ENCODE data around the gene MAD2L1. TPM values are rescaled to one million over a fixed set of nuclear protein-coding genes. Genes with fewer than 3 reads are reported as not detected.
A peak's percentile ranks its signal among the peaks of the same experiment; 100 is the strongest.

Gene MAD2L1
- total RNA-seq, 1 donor: 36.5 TPM

DNA sequence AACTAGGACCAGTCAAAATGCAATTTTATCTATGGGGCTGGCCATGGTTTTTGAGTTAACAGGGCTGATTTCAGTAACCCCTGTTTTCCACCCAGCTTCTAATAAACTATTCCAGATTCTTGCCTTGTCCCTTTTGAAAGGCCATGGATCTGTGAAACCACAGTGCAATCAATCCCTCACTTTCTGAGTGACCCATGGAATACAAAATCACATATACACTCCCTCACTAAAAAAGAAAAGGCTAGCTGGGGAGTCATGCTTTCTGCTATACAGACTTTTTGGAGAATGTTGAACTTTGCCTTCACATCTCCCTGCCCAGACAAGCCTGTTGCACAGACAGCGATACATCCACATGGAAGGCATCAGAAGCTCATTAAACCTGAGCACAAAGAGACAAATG, 47.9 kb downstream of the MAD2L1 start:
- TF ChIP-seq, protein P1, sequence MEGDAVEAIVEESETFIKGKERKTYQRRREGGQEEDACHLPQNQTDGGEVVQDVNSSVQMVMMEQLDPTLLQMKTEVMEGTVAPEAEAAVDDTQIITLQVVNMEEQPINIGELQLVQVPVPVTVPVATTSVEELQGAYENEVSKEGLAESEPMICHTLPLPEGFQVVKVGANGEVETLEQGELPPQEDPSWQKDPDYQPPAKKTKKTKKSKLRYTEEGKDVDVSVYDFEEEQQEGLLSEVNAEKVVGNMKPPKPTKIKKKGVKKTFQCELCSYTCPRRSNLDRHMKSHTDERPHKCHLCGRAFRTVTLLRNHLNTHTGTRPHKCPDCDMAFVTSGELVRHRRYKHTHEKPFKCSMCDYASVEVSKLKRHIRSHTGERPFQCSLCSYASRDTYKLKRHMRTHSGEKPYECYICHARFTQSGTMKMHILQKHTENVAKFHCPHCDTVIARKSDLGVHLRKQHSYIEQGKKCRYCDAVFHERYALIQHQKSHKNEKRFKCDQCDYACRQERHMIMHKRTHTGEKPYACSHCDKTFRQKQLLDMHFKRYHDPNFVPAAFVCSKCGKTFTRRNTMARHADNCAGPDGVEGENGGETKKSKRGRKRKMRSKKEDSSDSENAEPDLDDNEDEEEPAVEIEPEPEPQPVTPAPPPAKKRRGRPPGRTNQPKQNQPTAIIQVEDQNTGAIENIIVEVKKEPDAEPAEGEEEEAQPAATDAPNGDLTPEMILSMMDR (IDR thresholded peaks at IDR 0.05; ENCODE audit: insufficient read depth, low read length): no peak
- no peak for DNase-seq (ENCODE audit: low read depth)
- no peak overlapping the region for H3K4me3 ChIP-seq (ENCODE audit: low read depth, low read length)

DNA sequence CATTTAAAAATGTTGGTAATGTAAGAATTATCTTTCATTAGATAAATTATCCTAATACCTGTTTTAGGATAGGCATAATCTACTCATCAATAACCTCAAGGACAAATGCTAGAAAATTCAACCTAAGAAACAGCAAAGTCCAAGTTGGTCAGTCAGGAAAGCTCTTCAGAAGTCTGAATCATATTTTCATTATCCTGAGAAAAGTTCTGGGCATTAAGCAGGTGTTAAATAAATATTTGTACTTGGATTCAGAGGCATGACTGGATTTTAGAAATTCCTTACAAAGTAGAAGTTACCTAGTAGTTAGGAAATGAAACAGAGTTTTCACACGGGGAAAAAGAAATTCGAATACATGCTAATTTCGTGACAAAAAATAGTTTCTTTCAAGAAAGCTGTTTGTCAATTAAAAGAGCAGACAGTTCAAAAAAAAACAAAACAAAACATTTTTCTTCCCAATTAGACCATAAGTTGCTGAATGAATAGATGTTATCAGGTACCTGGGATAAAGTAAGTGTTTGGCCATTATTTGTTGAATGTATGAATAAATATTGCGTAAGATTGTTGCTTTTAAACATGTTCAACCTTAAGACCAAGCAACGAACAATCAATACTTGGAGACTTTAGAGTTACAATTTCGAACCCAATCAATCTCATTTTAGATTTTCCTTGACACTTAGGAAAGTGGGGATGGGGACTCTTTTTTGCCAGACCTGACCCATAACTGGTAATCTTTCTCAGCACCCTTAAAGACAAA, 48.5 kb downstream of the MAD2L1 start:
- TF ChIP-seq, protein P1 (IDR thresholded peaks at IDR 0.05; ENCODE audit: insufficient read depth, low read length): no peak
- H3K4me3 ChIP-seq (ENCODE audit: low read depth, low read length): no peak overlapping the region
- DNase-seq (ENCODE audit: low read depth): no peak

DNA sequence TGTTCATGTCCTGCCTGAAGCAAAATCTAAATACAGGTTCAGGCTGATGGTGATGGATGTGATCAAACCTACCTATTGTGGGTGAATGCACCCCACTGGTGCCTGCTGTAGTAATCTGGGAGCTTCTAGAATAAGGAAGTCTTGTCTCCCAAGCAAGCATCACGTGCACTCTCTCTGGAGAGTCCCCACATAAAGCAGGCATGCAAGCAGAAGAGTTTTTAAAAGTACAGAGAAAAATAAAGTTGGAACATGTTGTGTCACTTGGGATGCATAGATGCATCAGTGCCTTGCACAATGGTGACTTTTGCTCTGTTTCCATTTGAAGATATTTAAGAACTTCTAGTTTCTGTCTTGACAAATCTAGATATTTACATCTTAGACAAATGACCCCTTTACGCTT, 54.9 kb downstream of the MAD2L1 start:
- TF ChIP-seq, protein P1 (IDR thresholded peaks at IDR 0.05; ENCODE audit: insufficient read depth, low read length): no peak
- H3K4me3 ChIP-seq (ENCODE audit: low read depth, low read length): no peak overlapping the region
- DNase-seq (ENCODE audit: low read depth): no peak

DNA sequence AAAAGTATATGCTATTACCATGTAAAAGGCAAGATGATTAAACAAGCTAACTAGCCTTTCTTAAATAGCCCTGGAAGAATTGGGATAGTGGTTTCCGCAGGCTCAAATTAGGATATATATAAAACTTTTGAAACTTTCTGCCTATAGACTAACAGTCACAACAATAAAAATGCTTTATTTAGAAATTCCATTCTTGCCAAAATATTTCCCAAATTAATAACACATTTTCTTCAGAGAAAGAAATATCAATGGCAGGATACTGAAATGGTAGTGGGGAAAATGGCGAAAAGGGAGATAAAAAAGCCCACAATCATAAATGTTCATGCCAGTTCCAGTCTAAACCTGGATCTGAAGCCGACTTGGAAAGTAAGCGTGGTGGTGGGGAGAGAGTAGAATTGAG, 56.0 kb downstream of the MAD2L1 start:
- no peak for DNase-seq (ENCODE audit: low read depth)
- TF ChIP-seq, protein P1 (IDR thresholded peaks at IDR 0.05; ENCODE audit: insufficient read depth, low read length): no peak
- no peak overlapping the region for H3K4me3 ChIP-seq (ENCODE audit: low read depth, low read length)

DNA sequence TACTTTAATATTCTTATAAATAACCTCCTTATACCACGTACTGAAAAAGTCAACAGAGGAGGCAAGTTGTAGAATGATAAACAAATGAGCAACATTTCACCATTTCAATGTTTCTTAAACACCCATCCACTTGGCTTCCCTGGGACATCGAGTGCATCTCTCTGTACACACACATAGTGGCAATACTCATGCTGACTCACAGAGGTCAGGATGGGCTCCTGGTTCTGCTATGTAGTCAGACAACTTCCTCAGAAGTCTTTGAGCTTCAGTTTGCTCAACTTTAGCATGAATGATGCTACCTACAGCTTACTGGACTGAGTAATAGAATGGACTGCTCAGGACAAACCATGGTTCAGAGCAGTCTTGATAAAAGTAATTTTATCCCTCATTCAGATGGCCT, 56.9 kb downstream of the MAD2L1 start:
- TF ChIP-seq, protein P1 (IDR thresholded peaks at IDR 0.05; ENCODE audit: insufficient read depth, low read length): no peak
- DNase-seq (ENCODE audit: low read depth): peak; percentile 37
- no peak overlapping the region for H3K4me3 ChIP-seq (ENCODE audit: low read depth, low read length)

DNA sequence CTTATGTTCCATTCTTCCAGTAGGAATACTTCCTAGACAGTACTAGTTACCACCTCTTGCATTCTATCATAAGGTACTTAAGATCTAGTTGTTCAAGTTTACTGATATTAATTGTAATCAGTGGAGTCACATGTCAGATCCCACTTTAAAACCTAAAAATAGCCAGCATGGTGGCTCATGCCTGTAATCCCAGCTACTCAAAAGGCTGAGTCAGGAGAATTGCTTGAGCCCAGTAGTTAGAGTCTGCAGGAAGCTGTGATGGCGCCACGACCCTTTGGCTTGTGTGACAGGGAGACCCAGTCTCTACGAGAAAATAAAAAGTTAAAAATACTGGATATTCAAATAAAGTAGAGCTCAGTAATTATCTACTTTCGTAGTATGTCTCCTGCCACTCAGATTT, 57.7 kb downstream of the MAD2L1 start:
- TF ChIP-seq, protein P1 (IDR thresholded peaks at IDR 0.05; ENCODE audit: insufficient read depth, low read length): no peak
- DNase-seq (ENCODE audit: low read depth): no peak
- H3K4me3 ChIP-seq (ENCODE audit: low read depth, low read length): no peak overlapping the region
